DOHH2 (cell line): ENCODE measurements around the gene CD52.

Experiments
- H3F3A ChIP-seq: fragments of 200-600 bp; sonication (generic), shearing (Covaris generic); 2 replicates; pipeline ENCODE4 v1.6.0; 2016; ENCODE audit warnings: antibody characterized with exemption, mild to moderate bottlenecking; ENCODE audit not compliant: control insufficient read depth, insufficient read depth
- H3K27ac ChIP-seq: fragments of 200-600 bp; sonication (generic); 2 replicates; pipeline ENCODE4 v1.5.1; 2014; ENCODE audit warnings: low read depth, mild to moderate bottlenecking, low read length, moderate library complexity
- H3K27me3 ChIP-seq: fragments of 200-600 bp; sonication (generic); 2 replicates; pipeline ENCODE4 v1.6.1; 2014; ENCODE audit warnings: mild to moderate bottlenecking, low read length, mixed read lengths; ENCODE audit not compliant: control insufficient read depth
- H3K36me3 ChIP-seq: fragments of 200-600 bp; sonication (generic); 2 replicates; pipeline ENCODE4 v1.6.1; 2014; ENCODE audit warnings: mild to moderate bottlenecking, low read length, moderate library complexity, mixed read lengths; ENCODE audit not compliant: control insufficient read depth
- H3K4me1 ChIP-seq: fragments of 200-600 bp; sonication (generic); 2 replicates; pipeline ENCODE4 v1.6.1; 2014; ENCODE audit warnings: mild to moderate bottlenecking, low read length, mixed read lengths; ENCODE audit not compliant: control insufficient read depth
- H3K4me2 ChIP-seq: fragments of 200-600 bp; sonication (generic); 2 replicates; pipeline ENCODE4 v1.6.0; 2014; ENCODE audit warnings: mild to moderate bottlenecking, low read length, moderate library complexity
- H3K4me3 ChIP-seq: fragments of 200-600 bp; sonication (generic); 2 replicates; pipeline ENCODE4 v1.5.1; 2014; ENCODE audit warnings: mild to moderate bottlenecking, low read length, mixed read lengths
- H3K79me2 ChIP-seq: fragments of 200-600 bp; sonication (generic); 2 replicates; pipeline ENCODE4 v1.6.1; 2014; ENCODE audit warnings: mild to moderate bottlenecking, low read length, mixed read lengths; ENCODE audit not compliant: control insufficient read depth
- H3K9me2 ChIP-seq: fragments of 200-600 bp; sonication (generic); replicated peaks from 2 replicates; pipeline ENCODE4 v1.6.1; 2014; ENCODE audit warnings: mild to moderate bottlenecking, low read length, mixed read lengths; ENCODE audit not compliant: control insufficient read depth
- H3K9me3 ChIP-seq: fragments of 200-600 bp; sonication (generic); 2 replicates; pipeline ENCODE4 v1.6.1; 2014; ENCODE audit warnings: antibody characterized with exemption, low read length, mixed read lengths; ENCODE audit not compliant: control insufficient read depth, insufficient read depth
- H4K20me1 ChIP-seq: fragments of 200-600 bp; sonication (generic); 2 replicates; pipeline ENCODE4 v1.6.0; 2014; ENCODE audit warnings: low read depth, mild to moderate bottlenecking, antibody characterized with exemption, low read length, moderate library complexity; ENCODE audit not compliant: control insufficient read depth, insufficient read depth
- EZH2phosphoT487 ChIP-seq: fragments of 200-600 bp; sonication (generic); IDR thresholded peaks from 2 replicates; pipeline ENCODE4 v1.6.1; 2017; ENCODE audit warnings: borderline replicate concordance, mild to moderate bottlenecking, antibody characterized with exemption, low read length, moderate library complexity, mixed read lengths
- TF ChIP-seq, protein P1 (sequence below): fragments of 200-600 bp; sonication (generic); IDR thresholded peaks from one replicate; pipeline ENCODE4 v1.5.1; 2014; ENCODE audit warnings: antibody characterized with exemption, mild to moderate bottlenecking, low read depth, low read length; ENCODE audit not compliant: poor library complexity, severe bottlenecking

Gene CD52

DNA sequence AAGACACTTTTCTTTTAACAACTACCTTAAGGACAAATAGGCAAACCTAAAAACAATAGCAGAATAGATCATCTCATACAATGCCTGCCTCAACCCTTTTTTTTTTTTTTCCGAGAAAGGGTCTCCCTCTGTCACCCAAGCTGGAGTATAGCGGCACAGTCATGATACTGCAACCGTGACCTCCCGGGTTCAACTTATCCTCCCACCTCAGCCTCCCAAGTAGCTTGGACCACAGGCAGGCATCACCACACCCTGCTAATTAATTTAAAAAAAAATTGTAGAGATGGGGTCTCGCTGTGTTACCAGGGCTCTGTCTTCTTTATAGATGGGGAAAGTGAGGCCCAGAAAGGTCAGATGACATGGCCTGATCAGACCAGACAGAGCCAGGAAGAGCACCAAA is 29.9 kb upstream of the CD52 start:
- H3K27ac ChIP-seq = peak overlapping the region; percentile 98
- H3K9me3 ChIP-seq = no peaks in the 10 kb centered on the region
- H3K4me3 ChIP-seq = peak overlapping the region; percentile 58
- no peak for TF ChIP-seq EZH2phosphoT487
- TF ChIP-seq, protein P1, sequence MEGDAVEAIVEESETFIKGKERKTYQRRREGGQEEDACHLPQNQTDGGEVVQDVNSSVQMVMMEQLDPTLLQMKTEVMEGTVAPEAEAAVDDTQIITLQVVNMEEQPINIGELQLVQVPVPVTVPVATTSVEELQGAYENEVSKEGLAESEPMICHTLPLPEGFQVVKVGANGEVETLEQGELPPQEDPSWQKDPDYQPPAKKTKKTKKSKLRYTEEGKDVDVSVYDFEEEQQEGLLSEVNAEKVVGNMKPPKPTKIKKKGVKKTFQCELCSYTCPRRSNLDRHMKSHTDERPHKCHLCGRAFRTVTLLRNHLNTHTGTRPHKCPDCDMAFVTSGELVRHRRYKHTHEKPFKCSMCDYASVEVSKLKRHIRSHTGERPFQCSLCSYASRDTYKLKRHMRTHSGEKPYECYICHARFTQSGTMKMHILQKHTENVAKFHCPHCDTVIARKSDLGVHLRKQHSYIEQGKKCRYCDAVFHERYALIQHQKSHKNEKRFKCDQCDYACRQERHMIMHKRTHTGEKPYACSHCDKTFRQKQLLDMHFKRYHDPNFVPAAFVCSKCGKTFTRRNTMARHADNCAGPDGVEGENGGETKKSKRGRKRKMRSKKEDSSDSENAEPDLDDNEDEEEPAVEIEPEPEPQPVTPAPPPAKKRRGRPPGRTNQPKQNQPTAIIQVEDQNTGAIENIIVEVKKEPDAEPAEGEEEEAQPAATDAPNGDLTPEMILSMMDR = no peak
- H3K79me2 ChIP-seq = no peaks in the 10 kb centered on the region
- no peaks in the 10 kb centered on the region for H3K9me2 ChIP-seq
- peaks cover 28% of the 10 kb centered on the region for H3K36me3 ChIP-seq
- peak overlapping the region; percentile 77 for H3K4me2 ChIP-seq
- H4K20me1 ChIP-seq = no peaks in the 10 kb centered on the region
- H3K27me3 ChIP-seq = no peaks in the 10 kb centered on the region
- H3F3A ChIP-seq = peaks cover 47% of the 10 kb centered on the region
- peaks cover 82% of the 10 kb centered on the region for H3K4me1 ChIP-seq

DNA sequence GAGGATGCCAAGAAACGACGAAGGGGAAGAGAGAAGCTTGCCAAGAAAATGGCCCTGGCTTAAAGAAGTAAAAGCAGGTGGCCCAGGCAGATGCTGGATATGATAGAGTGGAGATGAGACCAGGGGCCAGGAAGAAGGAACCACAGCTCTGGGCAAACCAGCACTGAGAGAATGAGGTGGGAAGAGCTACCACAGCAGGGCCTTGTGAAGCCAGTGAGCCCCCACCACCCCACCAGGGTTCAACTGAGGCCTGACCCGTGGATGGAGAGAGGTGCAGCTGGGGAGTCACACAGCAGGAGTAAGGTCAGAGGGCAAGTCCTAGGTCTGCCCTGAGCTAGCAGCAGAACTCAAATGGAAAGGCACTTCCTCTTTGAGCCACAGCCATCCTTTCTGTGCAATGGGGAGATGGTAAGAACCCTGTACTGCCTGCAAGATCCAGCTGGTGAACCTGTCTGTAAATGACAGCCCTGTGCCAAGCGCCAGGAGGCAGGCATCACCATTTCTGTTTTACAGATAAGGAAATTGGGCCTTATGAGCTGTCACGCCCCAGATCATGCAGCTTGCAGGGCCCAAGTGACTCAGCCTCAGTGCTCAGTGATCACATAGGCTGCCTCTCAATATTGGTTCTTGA is 29.3 kb upstream of the CD52 start:
- H3K79me2 ChIP-seq = no peaks in the 10 kb centered on the region
- no peaks in the 10 kb centered on the region for H4K20me1 ChIP-seq
- H3K27ac ChIP-seq = peak overlapping the region; percentile 98
- TF ChIP-seq EZH2phosphoT487 = no peak
- no peaks in the 10 kb centered on the region for H3K9me2 ChIP-seq
- peaks cover 85% of the 10 kb centered on the region for H3K4me1 ChIP-seq
- peaks cover 31% of the 10 kb centered on the region for H3K36me3 ChIP-seq
- peak overlapping the region; percentile 77 for H3K4me2 ChIP-seq
- H3F3A ChIP-seq = peaks cover 50% of the 10 kb centered on the region
- H3K9me3 ChIP-seq = no peaks in the 10 kb centered on the region
- peak overlapping the region; percentile 58 for H3K4me3 ChIP-seq
- no peaks in the 10 kb centered on the region for H3K27me3 ChIP-seq

DNA sequence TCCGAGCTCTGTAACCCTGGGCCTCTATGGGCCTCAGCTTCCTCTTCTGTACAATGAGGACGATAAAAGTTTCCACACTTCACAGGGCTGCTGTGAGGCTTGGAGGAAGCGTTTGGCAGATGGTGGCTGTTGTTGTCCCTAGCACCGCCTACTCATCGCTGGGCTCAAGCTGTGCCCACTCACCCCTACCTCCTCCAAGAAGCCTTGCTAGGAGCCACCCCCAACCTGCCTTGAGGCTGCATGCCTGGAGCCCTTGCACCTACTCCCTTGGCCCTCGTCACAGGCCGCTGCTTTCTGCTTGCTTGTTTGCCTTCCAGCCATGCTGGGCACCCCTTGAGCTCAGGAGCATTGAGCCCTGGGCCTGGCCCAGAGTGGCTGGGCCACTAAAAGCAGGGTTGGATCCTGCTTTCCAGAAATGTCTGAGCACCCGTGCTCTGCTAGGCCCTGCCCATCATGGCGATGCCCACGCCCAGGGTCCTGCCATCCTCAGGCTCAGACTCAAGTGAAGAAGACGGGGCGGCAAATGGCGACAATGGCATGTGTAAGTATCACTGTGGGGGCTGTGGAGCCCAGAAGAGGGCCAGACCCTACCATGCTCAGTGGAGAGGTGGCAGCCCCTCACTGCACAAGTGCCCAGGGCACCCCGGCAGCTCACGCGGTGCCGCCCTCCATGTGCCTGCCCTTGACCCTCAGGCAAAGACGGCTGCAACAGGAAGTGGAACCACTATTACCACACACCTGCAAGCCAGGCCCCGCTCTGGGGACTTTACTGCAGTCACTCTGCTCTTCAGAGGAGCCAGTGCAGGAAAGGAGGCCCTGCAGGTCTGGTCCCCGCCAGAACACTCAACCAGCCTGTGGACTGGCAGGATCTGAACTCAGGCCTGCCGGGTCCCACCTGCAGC is 28.3 kb upstream of the CD52 start:
- Histone ChIP-seq H3K9me2 (no peaks in the 10 kb centered on the region), H3K9me3 (no peaks in the 10 kb centered on the region), H3K79me2 (no peaks in the 10 kb centered on the region), H3K27me3 (no peaks in the 10 kb centered on the region), H3K27ac (peak overlapping the region; percentile 98), H4K20me1 (no peaks in the 10 kb centered on the region), H3K4me3 (peak overlapping the region; percentile 58), H3K4me1 (peaks cover 85% of the 10 kb centered on the region), H3K36me3 (peaks cover 31% of the 10 kb centered on the region), H3F3A (peaks cover 50% of the 10 kb centered on the region), H3K4me2 (peak overlapping the region; percentile 77)
- TF ChIP-seq, protein P1 = no peak
- TF ChIP-seq EZH2phosphoT487 = no peak
